GM23338 (cell line): ENCODE measurements around the gene HDHD5. TPM values are rescaled to one million over a fixed set of nuclear protein-coding genes. Genes with fewer than 3 reads are reported as not detected.

Source experiments
- ATAC-seq: fragments of 200-7000 bp; cut with Tn5 transposase; 3 replicates; pipeline ENCODE4 v1.9.1; 2020
- DNase-seq: peaks from one replicate; pipeline ENCODE4 v3.0.0-alpha.2; 2015; ENCODE audit warnings: low spot score
- H2AFZ ChIP-seq: fragments of 200-600 bp; sonication (generic); 2 replicates; pipeline ENCODE4 v1.8.0; 2016; ENCODE audit warnings: antibody characterized with exemption, mild to moderate bottlenecking, moderate library complexity
- H3F3A ChIP-seq: fragments of 200-600 bp; sonication (generic); replicated peaks from 2 replicates; pipeline ENCODE4 v1.8.0; 2017; ENCODE audit warnings: antibody characterized with exemption, mixed run types, low read depth
- H3K27ac ChIP-seq: fragments of 200-600 bp; sonication (generic); 2 replicates; pipeline ENCODE4 v1.6.1; 2016; ENCODE audit warnings: low read depth
- H3K27me3 ChIP-seq: fragments of 200-600 bp; sonication (generic); 2 replicates; pipeline ENCODE4 v1.8.0; 2016; ENCODE audit warnings: mild to moderate bottlenecking, mixed run types, moderate library complexity; ENCODE audit not compliant: insufficient read depth
- H3K36me3 ChIP-seq: fragments of 200-600 bp; sonication (generic); 2 replicates; pipeline ENCODE4 v1.8.0; 2016; ENCODE audit warnings: mild to moderate bottlenecking; ENCODE audit not compliant: insufficient read depth
- H3K4me1 ChIP-seq: fragments of 200-600 bp; sonication (generic); 2 replicates; pipeline ENCODE4 v1.8.0; 2016; ENCODE audit warnings: mild to moderate bottlenecking, moderate library complexity; ENCODE audit not compliant: insufficient read depth
- H3K4me2 ChIP-seq: fragments of 200-600 bp; sonication (generic); 2 replicates; pipeline ENCODE4 v1.7.1; 2017; ENCODE audit warnings: mixed run types
- H3K4me3 ChIP-seq: fragments of 200-600 bp; sonication (generic); 2 replicates; pipeline ENCODE4 v1.6.1; 2016; ENCODE audit warnings: mixed run types
- H3K79me2 ChIP-seq: fragments of 200-600 bp; sonication (generic); replicated peaks from 2 replicates; pipeline ENCODE4 v1.8.0; 2017; ENCODE audit warnings: mild to moderate bottlenecking; ENCODE audit not compliant: insufficient read depth
- H3K9me2 ChIP-seq: fragments of 200-600 bp; sonication (generic); 2 replicates; pipeline ENCODE4 v1.8.0; 2017; ENCODE audit not compliant: insufficient read depth
- H4K20me1 ChIP-seq: fragments of 200-600 bp; sonication (generic); replicated peaks from 2 replicates; pipeline ENCODE4 v1.8.0; 2017; ENCODE audit warnings: mild to moderate bottlenecking; ENCODE audit not compliant: insufficient read depth
- H3K27ac Mint-ChIP-seq: 2 replicates; pipeline ENCODE4 v1.8.0; 2020; ENCODE audit warnings: inconsistent platforms, mild to moderate bottlenecking, moderate library complexity, mixed read lengths
- H3K27me3 Mint-ChIP-seq: 3 replicates; pipeline ENCODE4 v1.8.0; 2022; ENCODE audit warnings: low read depth, mild to moderate bottlenecking, moderate library complexity, mixed read lengths, inconsistent platforms; ENCODE audit not compliant: insufficient read depth, poor library complexity
- H3K36me3 Mint-ChIP-seq: 3 replicates; pipeline ENCODE4 v1.8.0; 2021; ENCODE audit warnings: low read depth, mild to moderate bottlenecking, inconsistent platforms, moderate library complexity, mixed read lengths
- H3K4me1 Mint-ChIP-seq: 3 replicates; pipeline ENCODE4 v1.8.0; 2020; ENCODE audit warnings: mild to moderate bottlenecking, inconsistent platforms, mixed read lengths
- H3K4me3 Mint-ChIP-seq: 3 replicates; pipeline ENCODE4 v1.8.0; 2021; ENCODE audit warnings: moderate library complexity, mild to moderate bottlenecking, inconsistent platforms, mixed read lengths
- H3K9me3 Mint-ChIP-seq: 3 replicates; pipeline ENCODE4 v1.8.0; 2020; ENCODE audit warnings: moderate library complexity, mild to moderate bottlenecking, inconsistent platforms, mixed read lengths
- ETS1 ChIP-seq: IDR thresholded peaks from 2 replicates; pipeline ENCODE4 v1.6.1; 2016; ENCODE audit warnings: antibody characterized with exemption
- EZH2 ChIP-seq: fragments of 200-600 bp; sonication (generic); IDR thresholded peaks from one replicate; pipeline ENCODE4 v1.8.0; 2017; ENCODE audit warnings: antibody characterized with exemption, mild to moderate bottlenecking, low read depth; ENCODE audit not compliant: unreplicated experiment
- JUNB ChIP-seq: IDR thresholded peaks from one replicate; pipeline ENCODE4 v1.6.1; 2016; ENCODE audit warnings: antibody characterized with exemption; ENCODE audit not compliant: unreplicated experiment
- NANOG ChIP-seq: IDR thresholded peaks from 2 replicates; pipeline ENCODE4 v1.6.1; 2016; ENCODE audit warnings: antibody characterized with exemption, borderline replicate concordance
- POLR2AphosphoS5 ChIP-seq: IDR thresholded peaks from 2 replicates; pipeline ENCODE4 v1.6.1; 2016; ENCODE audit warnings: antibody characterized with exemption, low read depth
- STAT1 ChIP-seq: IDR thresholded peaks from one replicate; pipeline ENCODE4 v1.6.1; 2016; ENCODE audit warnings: antibody characterized with exemption; ENCODE audit not compliant: unreplicated experiment
- ZNF114 ChIP-seq: fragments of 250-450 bp; sonication (Bioruptor Pico); IDR thresholded peaks from 2 replicates; pipeline ENCODE4 v1.5.0; 2020; ENCODE audit warnings: mild to moderate bottlenecking, moderate library complexity
- ZNF331 ChIP-seq: fragments of 250-450 bp; sonication (Bioruptor Pico); IDR thresholded peaks from 2 replicates; pipeline ENCODE4 v1.5.0; 2020; ENCODE audit warnings: low read depth, mild to moderate bottlenecking, moderate library complexity
- ZNF462 ChIP-seq: fragments of 250-450 bp; sonication (Bioruptor Pico); IDR thresholded peaks from 2 replicates; pipeline ENCODE4 v1.5.0; 2020; ENCODE audit warnings: mild to moderate bottlenecking, moderate library complexity
- polyA plus RNA-seq: library from polyadenylated mRNA; unstranded; fragments of >200 nt; fragmentation: Nextera tagmentation; extraction: Ambion mirVana; gene quantifications from 2 replicates; pipeline ENCODE4 v1.2.1, GENCODE V29; 2016
- total RNA-seq: library from RNA; depleted of rRNA; stranded (reverse); fragments of >200 nt; shearing (Covaris generic); gene quantifications from 2 replicates; pipeline ENCODE4 v1.2.3, GENCODE V29; 2014

Gene HDHD5
- total and polyA plus RNA-seq, 2 experiments from 2014 or later = 70.0 to 116 TPM

GRCh38 chr22:17097701-17098100 lies 61.4 kb downstream of the HDHD5 start:
- DNase-seq (no peak), ATAC-seq (no peak)
- Histone ChIP-seq H3K4me3 (no peak overlapping the region), H3K27ac (no peak overlapping the region), H3K36me3 (no peaks in the 10 kb centered on the region; the same call in 1 of the 2 replicates), H4K20me1 (0 out of 2 replicates have a peak, but pooled peaks cover 8% of the 10 kb centered on the region), H3K27me3 (no peaks in the 10 kb centered on the region), H3K9me2 (no peaks in the 10 kb centered on the region), H3F3A (peaks cover 6% of the 10 kb centered on the region; the same call in 1 of the 2 replicates), H2AFZ (no peak overlapping the region), H3K4me1 (no peaks in the 10 kb centered on the region), H3K4me2 (no peak overlapping the region), H3K79me2 (peaks cover 5% of the 10 kb centered on the region; the same call in 1 of the 2 replicates)
- no peak for TF ChIP-seq EZH2
- Mint-ChIP-seq H3K27me3 (peaks cover 1% of the 10 kb centered on the region), H3K27ac (no peak overlapping the region), H3K4me1 (no peaks in the 10 kb centered on the region; the same call in 2 of the 3 replicates), H3K9me3 (no peaks in the 10 kb centered on the region), H3K36me3 (peaks cover 14% of the 10 kb centered on the region; the same call in 2 of the 3 replicates), H3K4me3 (no peak overlapping the region)

GRCh38 chr22:17097062-17097461 lies 62.0 kb downstream of the HDHD5 start:
- no peak for TF ChIP-seq ETS1
- no peak for TF ChIP-seq STAT1
- TF ChIP-seq ZNF331 (CRISPR knock-in tag) = no peak
- no peak for TF ChIP-seq ZNF114 (CRISPR knock-in tag)
- TF ChIP-seq NANOG = no peak
- TF ChIP-seq EZH2 = no peak
- TF ChIP-seq JUNB = no peak
- no peak for TF ChIP-seq POLR2AphosphoS5
- no peak for TF ChIP-seq ZNF462 (CRISPR knock-in tag)
- 0 out of 2 replicates have a peak, but pooled peaks cover 2% of the 10 kb centered on the region for H3K4me1 ChIP-seq
- peaks cover 6% of the 10 kb centered on the region; the same call in 1 of the 2 replicates for H3F3A ChIP-seq
- H3K4me3 Mint-ChIP-seq = no peak overlapping the region
- peaks cover 10% of the 10 kb centered on the region; the same call in 2 of the 3 replicates for H3K36me3 Mint-ChIP-seq
- H3K4me3 ChIP-seq = no peak overlapping the region
- H3K4me2 ChIP-seq = no peak overlapping the region
- no peak for DNase-seq
- no peak overlapping the region for H3K27ac ChIP-seq
- H3K4me1 Mint-ChIP-seq = no peaks in the 10 kb centered on the region; the same call in 2 of the 3 replicates
- H3K79me2 ChIP-seq = peaks cover 5% of the 10 kb centered on the region; the same call in 1 of the 2 replicates
- no peaks in the 10 kb centered on the region for H3K9me2 ChIP-seq
- peaks cover 1% of the 10 kb centered on the region for H3K27me3 Mint-ChIP-seq
- H3K9me3 Mint-ChIP-seq = no peaks in the 10 kb centered on the region
- H3K36me3 ChIP-seq = no peaks in the 10 kb centered on the region
- no peak overlapping the region for H3K27ac Mint-ChIP-seq
- H2AFZ ChIP-seq = no peak overlapping the region
- no peak for ATAC-seq
- no peaks in the 10 kb centered on the region for H3K27me3 ChIP-seq
- 0 out of 2 replicates have a peak, but pooled peaks cover 5% of the 10 kb centered on the region for H4K20me1 ChIP-seq
